ENCODE results near the gene NIT1. TPM values are rescaled to one million over a fixed set of nuclear protein-coding genes. Genes with fewer than 3 reads are reported as not detected.

The NIT1 gene
- total and polyA plus RNA-seq, 2 of the 13 experiments (the other 11 are each of a cell fraction or from before 2014, with no cell fraction given) = 22.7 to 31.0 TPM

- no peak for TF ChIP-seq ZFP62 (CRISPR knock-in tag; IDR thresholded peaks at IDR 0.05)
- TF ChIP-seq TOE1 (CRISPR knock-in tag; IDR thresholded peaks at IDR 0.05) = no peak
Observed at GRCh38 chr1:161100556-161100955, 17.3 kb upstream of the NIT1 start (continued).

DNA sequence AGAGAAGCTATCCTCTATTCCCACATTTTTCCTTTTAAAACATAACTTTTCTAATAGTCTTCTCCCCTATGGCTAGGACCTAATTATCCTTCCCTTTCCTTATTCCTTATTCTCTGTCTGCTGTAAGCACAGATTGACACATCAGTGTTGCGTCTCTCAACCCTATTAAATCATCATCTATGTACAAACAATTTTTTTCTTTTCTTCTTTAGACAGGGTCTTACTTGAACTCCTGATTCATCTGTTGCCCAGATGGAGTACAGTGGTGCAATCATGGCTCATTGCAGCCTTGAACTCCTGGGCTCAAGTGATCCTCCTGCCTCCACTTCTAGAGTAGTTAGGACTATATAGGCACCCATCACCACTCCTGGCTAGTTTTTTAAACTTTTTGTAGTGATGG is 11.5 kb upstream of the NIT1 start:
- no TSS peak for BruUV-seq (replicated peaks)
- Histone ChIP-seq H3K4me1 (ENCODE audit: insufficient read depth, low read length) (0 out of 2 replicates have a peak, but pooled peaks cover 6% of the 10 kb centered on the region), H3K79me2 (ENCODE audit: insufficient read depth, low read length) (peaks cover 32% of the 10 kb centered on the region), H3K36me3 (replicated peaks in 1 of 2; ENCODE audit: control insufficient read depth in 1 of 2, insufficient read depth in 2 of 2, low read length in 2 of 2) (peaks cover 7 to 34% of the 10 kb centered on the region in 2 experiments; a peak in 4 of 5 replicates), H3K9me3 (ENCODE audit: low read length) (no peaks in the 10 kb centered on the region), H2AFZ (ENCODE audit: low read length) (no peak overlapping the region), H3K9ac (ENCODE audit: insufficient read depth, low read depth, low read length) (no peak overlapping the region), H3K27ac (ENCODE audit: extremely low read length, insufficient read depth, low read length) (no peak overlapping the region), H3K27me3 (ENCODE audit: control insufficient read depth in 1 of 2, insufficient read depth in 2 of 2, low read length in 2 of 2) (no peaks in the 10 kb centered on the region), H4K20me1 (ENCODE audit: insufficient read depth, low read length) (no peaks in the 10 kb centered on the region), H3K4me2 (ENCODE audit: low read depth, low read length) (no peak overlapping the region), H3K4me3 (replicated peaks in 1 of 3; ENCODE audit: insufficient read depth in 1 of 3, low read depth in 2 of 3, low read length in 3 of 3) (no peak overlapping the region)
- no peak for ATAC-seq
- no peak for DNase-seq (ENCODE audit: low spot score)
- in situ Hi-C loops (cut with HindIII; ENCODE audit: extremely low pct_ligation_motif_present, low pct_unique_long_range_greater_than_20kb) = no loop called here
- 100% methylated on average over 1 of the region's 1 CpG for WGBS (ENCODE audit: low lambda C conversion rate)
- POLR2A ChIA-PET = no interaction called here
- FAIRE-seq = no peak
- CTCF ChIA-PET (ENCODE audit: low intra/inter-chr PET ratio, low total read pairs) = no interaction called here
- TF ChIP-seq ZNF75D (CRISPR knock-in tag; IDR thresholded peaks at IDR 0.05; ENCODE audit: borderline replicate concordance) (no peak), NBN (conservative IDR thresholded peaks at IDR 0.05) (no peak), ZNF564 (CRISPR knock-in tag; IDR thresholded peaks at IDR 0.05) (no peak), RFX5 (IDR thresholded peaks at IDR 0.05; ENCODE audit: low read depth, low read length) (no peak), SATB2 (CRISPR knock-in tag; IDR thresholded peaks at IDR 0.05) (no peak), FOXK1 (CRISPR knock-in tag; IDR thresholded peaks at IDR 0.05; ENCODE audit: borderline replicate concordance, low read depth) (no peak), ZNF253 (CRISPR knock-in tag; IDR thresholded peaks at IDR 0.05; ENCODE audit: borderline replicate concordance) (no peak), ZNF879 (CRISPR knock-in tag; IDR thresholded peaks at IDR 0.05) (no peak), GRHL1 (CRISPR knock-in tag; conservative IDR thresholded peaks at IDR 0.05) (no peak), SRF (IDR thresholded peaks at IDR 0.05; ENCODE audit: low read depth, low read length) (no peak)
- TF ChIP-seq, protein P1, sequence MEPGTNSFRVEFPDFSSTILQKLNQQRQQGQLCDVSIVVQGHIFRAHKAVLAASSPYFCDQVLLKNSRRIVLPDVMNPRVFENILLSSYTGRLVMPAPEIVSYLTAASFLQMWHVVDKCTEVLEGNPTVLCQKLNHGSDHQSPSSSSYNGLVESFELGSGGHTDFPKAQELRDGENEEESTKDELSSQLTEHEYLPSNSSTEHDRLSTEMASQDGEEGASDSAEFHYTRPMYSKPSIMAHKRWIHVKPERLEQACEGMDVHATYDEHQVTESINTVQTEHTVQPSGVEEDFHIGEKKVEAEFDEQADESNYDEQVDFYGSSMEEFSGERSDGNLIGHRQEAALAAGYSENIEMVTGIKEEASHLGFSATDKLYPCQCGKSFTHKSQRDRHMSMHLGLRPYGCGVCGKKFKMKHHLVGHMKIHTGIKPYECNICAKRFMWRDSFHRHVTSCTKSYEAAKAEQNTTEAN (CRISPR knock-in tag; conservative IDR thresholded peaks at IDR 0.05) = no peak
- TF ChIP-seq, protein P2, sequence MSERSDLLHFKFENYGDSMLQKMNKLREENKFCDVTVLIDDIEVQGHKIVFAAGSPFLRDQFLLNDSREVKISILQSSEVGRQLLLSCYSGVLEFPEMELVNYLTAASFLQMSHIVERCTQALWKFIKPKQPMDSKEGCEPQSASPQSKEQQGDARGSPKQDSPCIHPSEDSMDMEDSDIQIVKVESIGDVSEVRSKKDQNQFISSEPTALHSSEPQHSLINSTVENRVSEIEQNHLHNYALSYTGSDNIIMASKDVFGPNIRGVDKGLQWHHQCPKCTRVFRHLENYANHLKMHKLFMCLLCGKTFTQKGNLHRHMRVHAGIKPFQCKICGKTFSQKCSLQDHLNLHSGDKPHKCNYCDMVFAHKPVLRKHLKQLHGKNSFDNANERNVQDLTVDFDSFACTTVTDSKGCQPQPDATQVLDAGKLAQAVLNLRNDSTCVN (CRISPR knock-in tag; IDR thresholded peaks at IDR 0.05; ENCODE audit: borderline replicate concordance) = no peak
- intact Hi-C loops (cut with micrococcal nuclease; ENCODE audit: unreplicated experiment) = no loop called here
